GM18951 (cell line): Measurements from ENCODE around the gene GRK3.

ENCODE experiments used
- POLR2A ChIP-seq: IDR thresholded peaks from 4 replicates; pipeline ENCODE4 v1.6.1; 2011; ENCODE audit warnings: mild to moderate bottlenecking; ENCODE audit not compliant: insufficient read length, insufficient read depth; ENCODE audit errors: extremely low read depth
- in situ Hi-C: fragments of 300-500 bp; cut with MboI; formaldehyde crosslinking; loops from one replicate; pipeline ENCODE4 v1.12.0; 2022; ENCODE audit warnings: low sequenced_read_pairs, mixed read lengths, inconsistent platforms; ENCODE audit not compliant: unreplicated experiment

The GRK3 gene

DNA sequence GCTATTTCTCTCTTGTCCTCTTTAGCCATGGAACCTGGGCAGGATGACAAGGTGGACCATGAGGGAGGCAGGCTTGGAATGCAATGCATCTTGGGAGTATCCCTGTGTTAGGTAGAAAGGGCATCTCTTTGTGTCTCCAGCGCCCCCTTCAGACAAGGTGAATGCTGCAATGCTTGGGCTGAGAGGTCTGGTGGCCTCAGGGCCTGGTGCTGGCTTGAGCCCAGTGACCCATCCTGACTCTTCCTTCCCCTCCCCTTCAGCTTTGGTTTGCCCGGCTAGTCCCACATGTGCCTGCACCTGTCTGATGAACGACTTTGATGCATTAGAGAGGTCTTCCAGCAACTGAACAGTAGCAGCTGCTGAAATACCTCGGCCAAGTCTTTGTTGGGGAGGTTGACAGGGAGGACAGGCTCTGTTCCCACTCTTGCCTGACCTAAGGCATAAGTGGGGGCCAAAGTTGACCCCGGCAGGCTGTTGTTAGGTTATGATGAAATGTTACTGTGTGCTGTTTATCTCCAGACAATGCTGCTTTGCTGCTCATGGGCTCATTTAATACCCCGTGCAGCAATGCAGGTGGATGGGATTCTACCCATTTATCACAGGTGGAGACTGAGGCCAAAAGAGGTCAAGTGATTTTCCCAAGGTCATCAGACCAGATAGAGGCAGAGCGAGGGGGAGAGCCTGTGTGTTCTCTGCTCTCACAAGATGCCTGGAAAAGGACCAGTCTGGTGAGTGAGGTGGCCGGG lies 200.0 kb downstream of the GRK3 start:
- in situ Hi-C loops, result loop anchor here (5.0 to 10.0 kb wide), 2 partner anchors 210 to 302 kb away; no protein-coding TSS in a partner anchor
- TF ChIP-seq POLR2A, result no peak

DNA sequence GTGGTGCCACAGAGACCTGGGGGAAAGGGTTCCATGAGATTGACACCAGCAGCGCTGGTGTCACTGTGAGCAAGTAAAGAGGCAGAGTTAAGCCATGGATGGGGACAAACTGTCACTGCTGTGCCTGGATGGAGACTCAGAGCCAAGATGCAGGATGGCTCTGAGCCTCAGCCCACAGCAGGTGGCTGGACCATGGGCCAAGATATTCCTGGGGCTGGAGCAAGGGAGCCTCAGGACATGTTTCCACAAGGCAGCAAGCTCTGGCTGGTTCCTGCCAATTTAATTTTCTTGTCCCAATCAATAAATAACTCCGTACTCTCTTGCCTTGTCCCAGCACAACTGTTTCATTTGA lies 200.5 kb downstream of the GRK3 start:
- in situ Hi-C loops, result loop anchor here (5.0 to 10.0 kb wide), 2 partner anchors 210 to 303 kb away; no protein-coding TSS in a partner anchor
- TF ChIP-seq POLR2A, result no peak

DNA sequence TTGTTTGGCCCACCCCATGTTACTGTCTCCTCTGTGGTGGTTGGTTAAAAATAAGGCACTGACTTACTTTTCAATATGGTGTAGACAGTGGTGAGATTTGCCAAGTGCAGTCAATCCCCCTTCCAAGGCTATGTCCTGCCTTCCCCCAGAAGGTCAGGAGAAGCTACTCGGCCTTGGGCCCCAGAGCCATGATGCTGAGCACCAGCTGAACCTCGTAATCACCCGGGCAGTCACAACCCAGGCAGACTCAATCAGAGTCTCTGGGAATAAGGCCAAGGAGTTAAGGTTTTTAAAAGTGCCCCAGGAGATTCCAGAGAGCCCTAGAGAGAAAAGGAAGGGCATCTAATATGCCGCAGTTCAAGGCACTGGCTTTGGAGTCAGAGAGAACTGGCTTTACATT lies 201.3 kb downstream of the GRK3 start:
- TF ChIP-seq POLR2A, result no peak
- in situ Hi-C loops, result loop anchor here (5.0 to 10.0 kb wide), 2 partner anchors 211 to 304 kb away; no protein-coding TSS in a partner anchor

DNA sequence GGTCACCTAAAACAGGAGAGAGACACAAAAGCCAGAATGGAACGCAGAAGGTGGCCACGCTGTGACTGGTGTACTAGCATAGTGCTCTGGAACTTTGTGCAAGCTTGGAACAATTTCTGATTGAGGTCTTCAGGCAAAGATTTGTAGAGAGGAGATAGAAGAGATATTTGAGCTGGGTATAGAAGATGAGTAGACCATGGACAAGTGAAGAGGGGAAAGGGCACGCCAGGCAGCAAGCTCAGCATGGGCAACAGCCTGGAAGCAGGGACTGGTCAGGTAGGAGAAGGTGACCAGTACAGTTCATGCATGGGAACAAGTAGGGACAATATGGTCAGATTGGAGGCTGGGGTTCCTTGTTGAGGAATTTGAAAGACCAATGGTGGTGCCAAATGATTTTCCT lies 201.9 kb downstream of the GRK3 start:
- in situ Hi-C loops, result loop anchor here (5.0 to 10.0 kb wide), 2 partner anchors 212 to 304 kb away; no protein-coding TSS in a partner anchor
- TF ChIP-seq POLR2A, result no peak

DNA sequence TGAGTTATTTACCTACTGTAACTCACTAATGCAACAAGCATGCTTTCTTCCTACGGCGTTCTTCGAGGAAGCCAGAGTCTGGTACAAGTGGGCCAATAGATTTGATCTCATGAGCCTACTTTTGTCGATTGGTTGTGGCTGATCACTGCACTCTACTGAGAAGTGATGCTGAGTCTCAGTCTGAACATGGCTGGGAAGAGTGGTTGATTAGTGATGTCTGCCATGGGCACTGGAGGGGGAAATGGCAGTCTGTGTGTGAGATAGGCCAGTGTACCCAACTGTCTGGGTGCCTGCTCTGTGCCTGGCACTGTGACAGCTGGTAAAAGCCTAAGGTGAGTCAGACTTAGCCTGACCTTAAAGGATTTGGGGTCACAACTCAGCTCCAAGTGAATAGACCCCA lies 205.9 kb downstream of the GRK3 start:
- in situ Hi-C loops, result loop anchor here (10.0 kb wide), 1 partner anchor 406 kb away; no protein-coding TSS in a partner anchor
- no peak for TF ChIP-seq POLR2A

DNA sequence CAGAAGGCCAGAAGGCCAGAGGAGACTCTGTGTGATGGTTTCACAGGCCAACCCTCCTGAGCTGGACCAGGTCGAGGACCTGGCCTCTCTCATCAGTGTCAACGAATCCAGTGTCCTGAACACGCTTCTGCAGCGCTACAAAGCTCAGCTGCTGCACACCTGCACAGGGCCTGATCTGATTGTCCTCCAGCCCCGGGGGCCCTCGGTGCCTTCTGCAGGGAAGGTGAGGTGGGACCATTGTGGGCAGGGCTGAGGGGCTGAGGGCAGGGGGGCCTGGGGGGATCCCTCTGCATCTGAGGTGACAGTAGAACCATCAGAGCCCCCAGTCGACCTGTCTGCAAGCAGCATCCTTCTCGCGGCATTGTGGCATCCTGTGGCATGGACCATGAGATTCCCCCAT lies 207.8 kb downstream of the GRK3 start:
- in situ Hi-C loops, result loop anchor here (10.0 kb wide), 1 partner anchor 407 kb away; no protein-coding TSS in a partner anchor
- TF ChIP-seq POLR2A, result no peak

DNA sequence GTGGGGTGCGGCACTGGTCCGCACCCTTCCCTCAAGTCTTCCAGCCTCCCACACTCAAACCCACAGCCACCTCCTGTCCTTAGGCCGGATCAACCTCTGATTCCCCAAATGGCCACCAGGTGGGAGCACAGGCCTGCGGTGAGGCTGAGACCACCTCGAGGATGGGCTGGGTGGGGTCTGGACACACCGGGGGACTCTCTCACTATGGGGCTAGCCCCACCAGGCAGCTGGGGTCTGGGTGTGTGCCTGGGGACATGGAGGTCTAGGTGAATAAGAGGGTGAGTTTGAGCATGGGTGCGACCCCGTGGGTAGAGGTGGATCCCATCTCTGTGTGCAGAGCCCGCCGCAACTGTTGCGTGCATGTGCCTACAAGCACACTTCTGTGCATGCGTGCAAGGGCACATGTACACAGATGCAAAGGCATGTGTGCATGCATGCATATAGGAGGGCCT lies 210.1 kb downstream of the GRK3 start:
- in situ Hi-C loops, result loop anchor here (10.0 kb wide), 1 partner anchor 410 kb away; no protein-coding TSS in a partner anchor
- no peak for TF ChIP-seq POLR2A

DNA sequence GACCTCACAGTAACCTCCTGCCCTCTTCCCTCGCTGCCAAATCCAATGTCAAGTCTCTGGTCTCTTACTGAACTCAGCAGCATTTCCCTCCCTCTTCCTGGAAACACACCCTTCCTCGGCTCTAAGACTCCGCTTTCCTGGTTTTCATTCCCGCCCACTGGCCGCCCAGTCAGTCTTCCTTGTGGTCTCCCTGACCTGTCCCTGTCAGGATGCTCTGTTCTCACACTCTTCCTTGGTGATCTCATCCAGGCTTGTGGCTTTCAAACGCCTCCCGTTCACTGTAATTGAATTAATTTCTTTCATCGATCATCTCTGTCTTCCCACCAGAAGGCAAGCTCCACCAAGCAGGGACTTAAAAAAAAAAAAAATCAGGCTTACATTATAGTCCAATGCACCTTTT lies 211.1 kb downstream of the GRK3 start:
- TF ChIP-seq POLR2A, result no peak
- in situ Hi-C loops, result loop anchor here (10.0 kb wide), 1 partner anchor 411 kb away; no protein-coding TSS in a partner anchor

DNA sequence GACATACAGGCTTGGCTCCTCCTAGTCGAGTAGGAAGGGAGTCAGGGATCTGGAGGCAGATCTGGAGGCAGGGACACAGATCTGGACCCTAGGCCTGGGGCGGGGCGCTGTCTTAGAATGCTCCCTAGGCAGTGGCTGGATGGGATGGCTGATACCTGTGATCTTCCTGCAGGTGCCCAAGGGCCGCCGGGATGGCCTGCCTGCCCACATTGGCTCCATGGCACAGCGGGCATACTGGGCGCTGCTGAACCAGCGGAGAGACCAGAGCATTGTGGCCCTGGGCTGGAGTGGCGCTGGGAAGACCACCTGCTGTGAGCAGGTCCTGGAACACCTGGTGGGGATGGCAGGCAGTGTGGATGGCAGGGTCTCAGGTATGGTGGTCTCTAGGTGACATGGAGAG lies 212.9 kb downstream of the GRK3 start:
- in situ Hi-C loops, result loop anchor here (10.0 kb wide), 1 partner anchor 413 kb away; no protein-coding TSS in a partner anchor
- no peak for TF ChIP-seq POLR2A

DNA sequence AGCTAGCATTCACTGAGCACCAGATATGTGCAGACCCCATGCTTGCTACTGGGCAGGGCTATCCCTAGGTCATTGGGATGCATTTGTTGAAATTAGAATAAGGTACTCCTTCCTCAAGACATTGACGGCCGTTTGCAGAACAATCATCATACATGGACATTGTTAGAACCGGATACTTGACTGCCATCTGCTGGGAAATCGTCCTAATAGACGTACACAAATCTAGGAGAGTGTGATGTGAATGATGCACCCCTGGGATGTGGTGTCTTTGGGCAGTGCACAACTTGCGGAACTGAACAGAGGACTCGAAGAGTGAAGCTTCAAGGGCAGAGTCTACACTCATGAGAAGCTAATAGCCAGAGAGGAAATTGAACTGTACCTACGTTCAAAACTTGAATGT lies 213.4 kb downstream of the GRK3 start:
- in situ Hi-C loops, result loop anchor here (10.0 kb wide), 1 partner anchor 413 kb away; no protein-coding TSS in a partner anchor

More for the DNA sequence above, 213.4 kb downstream of the GRK3 start:
- TF ChIP-seq POLR2A, result no peak
